Medulla oblongata (tissue), 1 donor: ENCODE data around the gene LIPI.
"Not testable (repeated sequence)": the region's sequence is repeated elsewhere in the genome, so short reads cannot be mapped to it uniquely, and the experiment has no call there.

Experiments
- DNase-seq: peaks from one replicate; pipeline ENCODE4 v3.0.0-alpha.2; 2015; ENCODE audit errors: extremely low spot score

The LIPI gene

DNA sequence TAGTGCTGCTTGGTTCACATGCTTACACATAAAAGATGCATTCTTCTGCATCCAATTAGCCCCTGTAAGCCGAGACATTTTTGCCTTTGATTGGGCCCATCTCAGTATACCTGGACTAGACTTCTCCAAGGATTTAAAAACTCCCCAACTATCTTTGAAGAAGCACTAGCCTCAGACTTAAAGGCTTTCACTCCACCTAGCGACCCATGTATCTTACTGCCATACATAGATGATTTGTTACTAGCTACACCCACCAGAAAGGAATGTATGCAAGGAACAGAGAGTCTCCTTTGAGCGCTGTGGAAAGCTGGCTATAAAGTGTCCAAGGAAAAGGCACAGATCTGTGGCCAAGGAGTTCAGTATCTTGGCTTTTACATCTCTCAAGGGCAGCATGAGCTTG is 91.7 kb downstream of the LIPI start:
- DNase-seq, result no peak

DNA sequence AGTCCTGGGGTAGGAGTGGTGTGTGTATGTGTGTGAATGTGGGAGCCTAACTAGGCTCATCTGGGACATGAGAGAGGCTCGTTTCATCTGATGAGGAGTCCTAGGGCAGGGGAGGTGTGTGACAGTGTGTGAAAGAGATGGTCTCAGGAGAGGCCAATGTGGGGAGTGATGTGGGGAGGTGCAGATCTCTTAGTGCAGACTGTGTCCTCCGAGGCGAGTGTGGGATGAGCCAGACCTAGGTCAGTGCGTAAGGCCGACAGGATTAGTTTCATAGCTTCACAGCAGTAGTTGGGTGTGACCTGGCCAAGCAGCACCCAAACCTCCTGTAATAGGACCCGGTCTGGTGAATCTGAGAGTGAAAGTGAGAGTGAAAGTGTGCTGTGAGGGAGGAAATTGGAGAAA is 94.7 kb downstream of the LIPI start:
- no peak for DNase-seq

GRCh38 chr21:14115646-14116045 is 95.1 kb downstream of the LIPI start:
- DNase-seq, result no peak

GRCh38 chr21:14114251-14114650 is 96.5 kb downstream of the LIPI start:
- DNase-seq, result no peak

GRCh38 chr21:14104564-14104963 is 106.2 kb downstream of the LIPI start:
- not testable (repeated sequence) for DNase-seq

GRCh38 chr21:14099570-14099969 is 111.2 kb downstream of the LIPI start:
- peak; percentile 24 for DNase-seq

- DNase-seq, result no peak
These were observed 112.8 kb downstream of the LIPI start for GRCh38 chr21:14097881-14098499.

DNA sequence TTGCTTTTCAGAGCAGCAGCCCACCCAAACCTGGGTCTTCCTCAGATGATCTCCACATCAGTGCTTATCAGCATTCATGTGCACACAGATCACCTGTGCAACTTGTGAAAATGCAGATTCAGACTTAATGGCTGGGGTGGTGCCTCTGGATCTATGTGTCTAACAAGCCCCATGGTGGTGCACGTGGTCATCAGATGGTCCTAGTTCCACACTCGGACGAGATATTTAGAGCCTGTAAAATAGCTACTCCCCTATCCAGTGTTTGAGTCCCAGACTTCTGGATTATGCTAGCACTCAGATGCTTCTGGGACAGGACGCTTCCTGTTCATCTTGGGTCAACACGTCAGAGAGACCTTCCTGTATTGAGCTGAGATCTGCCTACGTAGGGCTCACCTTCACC is 114.2 kb downstream of the LIPI start:
- DNase-seq, result no peak

- DNase-seq, result no peak
These were observed 114.6 kb downstream of the LIPI start for GRCh38 chr21:14096172-14096571.

GRCh38 chr21:14095056-14095455 is 115.7 kb downstream of the LIPI start:
- DNase-seq, result peak; percentile 66

DNA sequence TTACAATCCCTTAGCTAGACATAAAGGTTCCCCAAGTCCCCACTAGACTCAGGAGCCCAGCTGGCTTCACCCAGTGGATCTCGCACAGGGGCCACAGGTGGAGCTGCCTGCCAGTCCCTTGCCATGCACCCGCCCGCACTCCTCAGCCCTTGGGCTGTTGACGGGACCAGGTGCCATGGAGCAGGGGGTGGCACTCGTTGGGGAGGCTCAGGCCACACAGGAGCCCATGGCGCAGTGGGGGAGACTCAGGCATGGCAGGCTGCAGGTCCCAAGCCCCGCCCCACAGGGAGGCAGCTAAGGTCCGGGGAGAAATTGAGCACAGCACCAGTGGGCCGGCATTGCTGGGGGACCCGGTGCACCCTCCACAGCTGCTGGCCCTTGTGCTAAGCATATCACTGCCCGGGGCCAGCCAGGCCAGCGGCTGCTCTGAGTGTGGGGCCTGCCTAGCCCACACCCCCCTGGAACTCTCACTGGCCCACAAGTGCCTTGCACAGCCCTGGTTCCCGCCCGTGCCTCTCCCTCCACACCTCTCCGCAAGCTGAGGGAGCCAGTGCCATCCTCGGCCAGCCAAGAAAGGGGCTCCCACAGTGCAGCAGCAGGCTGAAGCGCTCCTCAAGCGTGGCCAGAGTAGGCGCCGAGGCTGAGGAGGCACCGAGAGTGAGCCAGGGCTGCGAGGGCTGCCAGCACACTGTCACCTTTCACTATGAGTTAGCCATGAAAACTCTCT is 117.8 kb downstream of the LIPI start:
- DNase-seq, result no peak

DNA sequence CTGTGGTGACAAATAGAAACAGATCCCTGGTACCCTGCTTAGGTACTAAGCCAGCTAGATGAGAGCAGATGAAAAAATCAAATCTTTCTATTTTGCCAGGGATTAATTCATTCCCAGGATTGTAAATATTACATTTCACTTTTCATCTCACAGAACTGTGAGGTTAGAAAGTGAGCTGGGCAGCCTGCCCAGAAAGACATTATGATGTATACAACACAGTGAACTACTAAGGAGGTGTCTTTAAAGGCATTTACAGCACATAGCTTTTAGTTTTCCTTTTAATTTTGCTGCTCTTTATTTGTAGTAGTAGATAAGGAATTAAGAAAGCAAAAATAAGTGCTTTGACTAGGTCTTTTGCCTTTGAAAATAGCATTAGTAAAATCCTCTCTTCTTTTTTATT is 120.6 kb downstream of the LIPI start:
- not testable (repeated sequence) for DNase-seq

DNA sequence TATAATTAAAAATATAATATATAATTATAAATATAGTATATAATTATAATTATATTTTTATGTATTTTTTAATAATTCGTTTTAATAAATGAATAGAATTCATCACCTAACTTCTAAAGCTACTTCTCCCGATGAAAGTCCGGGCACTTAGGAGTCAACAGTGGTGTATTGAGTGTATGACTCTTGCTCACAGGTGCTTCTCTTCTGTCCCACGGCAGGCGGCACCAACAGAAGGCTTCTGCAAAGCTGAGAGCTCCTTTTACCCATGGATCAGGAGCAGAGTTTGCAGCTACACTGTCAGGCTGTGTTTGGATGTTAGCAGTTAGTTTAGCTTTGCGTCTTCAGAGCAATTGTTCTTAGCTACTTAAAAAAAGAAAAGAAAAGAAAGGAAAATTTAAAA is 122.4 kb downstream of the LIPI start:
- DNase-seq, result no peak

DNA sequence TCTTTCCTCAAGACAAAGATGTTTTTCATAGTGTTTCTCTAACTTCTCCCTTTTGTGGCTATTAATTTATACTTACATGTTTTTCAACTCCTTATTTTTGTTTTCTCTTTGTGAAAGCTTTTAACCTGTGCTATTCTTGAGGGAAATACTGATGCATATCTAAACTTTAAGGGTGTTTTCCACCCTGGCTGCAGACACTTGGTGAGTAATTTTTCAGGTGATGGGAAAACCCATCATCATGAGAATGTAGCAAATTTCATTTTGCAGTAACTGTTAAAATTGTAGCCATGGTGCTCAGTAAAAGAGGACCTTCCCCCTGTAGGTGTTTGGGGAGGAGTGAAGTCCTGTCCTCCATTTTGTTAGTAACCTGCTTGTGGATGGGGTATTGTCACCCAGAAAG is 124.2 kb downstream of the LIPI start:
- DNase-seq, result no peak

- no peak for DNase-seq
These were observed 126.1 kb downstream of the LIPI start for GRCh38 chr21:14084701-14085100.

DNA sequence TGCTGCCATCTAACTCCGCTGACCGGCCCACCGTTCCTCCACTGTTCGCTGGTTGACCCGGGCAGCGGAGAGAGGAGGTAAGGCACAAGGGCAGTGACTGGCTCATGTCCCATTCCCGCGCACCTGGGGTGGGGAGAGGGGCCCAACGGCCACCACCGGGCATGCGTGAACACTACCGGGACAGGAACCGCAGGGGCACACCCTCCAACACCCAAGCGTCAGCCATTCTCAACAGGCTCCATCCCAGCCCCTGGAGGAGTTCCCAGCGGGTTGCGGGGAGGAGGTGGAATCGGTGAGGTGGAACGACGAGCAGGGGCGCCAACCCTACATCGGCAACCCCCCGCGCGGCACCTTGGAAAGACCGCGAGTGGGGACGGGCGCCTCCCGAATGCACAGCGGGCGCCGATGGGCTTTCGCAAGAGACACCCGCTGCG is 126.7 kb downstream of the LIPI start:
- DNase-seq, result no peak

DNA sequence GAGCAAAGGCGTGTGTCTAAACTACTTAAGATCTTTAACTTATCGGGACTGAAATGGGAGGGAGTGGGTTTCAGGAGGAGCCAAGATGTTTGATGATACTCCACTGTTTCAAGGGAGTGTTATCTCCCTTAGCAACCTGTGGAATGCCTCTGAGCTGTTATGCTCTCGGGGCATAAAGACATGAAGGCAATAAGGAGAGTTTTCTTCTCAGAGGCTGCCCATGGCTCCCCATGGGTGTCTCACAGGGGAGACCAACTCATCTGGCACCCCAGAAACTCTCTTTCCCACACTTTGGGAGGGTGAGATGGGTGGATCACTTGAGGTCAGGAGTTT is 130.0 kb downstream of the LIPI start:
- DNase-seq, result no peak

- no peak for DNase-seq
These were observed 130.6 kb downstream of the LIPI start for GRCh38 chr21:14080040-14080763.

DNA sequence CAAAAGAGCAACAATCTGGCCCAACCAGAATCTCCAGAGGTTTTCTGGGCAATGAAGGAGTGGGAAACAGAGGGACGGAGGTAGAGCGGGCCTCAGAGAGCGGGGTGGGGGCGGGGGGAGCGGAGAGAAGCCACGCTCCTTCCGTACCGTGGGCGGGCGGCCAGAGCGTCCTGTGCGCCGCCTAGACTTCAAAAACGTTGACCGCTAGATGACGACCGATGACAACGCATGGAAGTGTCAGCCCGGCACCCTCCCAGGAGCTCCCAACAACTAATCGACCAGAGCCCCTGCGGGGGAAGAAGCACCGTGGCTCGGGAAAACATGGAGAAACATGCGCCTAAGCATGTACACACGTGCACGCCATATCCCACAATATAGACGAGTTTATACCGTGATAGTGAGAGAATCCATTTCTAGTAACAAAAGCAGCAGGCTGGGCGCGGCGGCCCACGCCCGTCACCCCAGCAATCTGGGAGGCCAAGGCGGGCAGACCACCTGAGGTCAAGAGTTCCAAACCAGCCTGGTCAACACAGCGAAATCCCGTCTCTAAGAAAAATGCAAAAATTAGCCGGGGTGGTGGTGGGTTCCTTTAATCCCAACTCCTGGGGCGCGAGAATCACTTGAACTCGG is 131.9 kb downstream of the LIPI start:
- no peak for DNase-seq

GRCh38 chr21:14076143-14076806 is 134.5 kb downstream of the LIPI start:
- no peak for DNase-seq

DNA sequence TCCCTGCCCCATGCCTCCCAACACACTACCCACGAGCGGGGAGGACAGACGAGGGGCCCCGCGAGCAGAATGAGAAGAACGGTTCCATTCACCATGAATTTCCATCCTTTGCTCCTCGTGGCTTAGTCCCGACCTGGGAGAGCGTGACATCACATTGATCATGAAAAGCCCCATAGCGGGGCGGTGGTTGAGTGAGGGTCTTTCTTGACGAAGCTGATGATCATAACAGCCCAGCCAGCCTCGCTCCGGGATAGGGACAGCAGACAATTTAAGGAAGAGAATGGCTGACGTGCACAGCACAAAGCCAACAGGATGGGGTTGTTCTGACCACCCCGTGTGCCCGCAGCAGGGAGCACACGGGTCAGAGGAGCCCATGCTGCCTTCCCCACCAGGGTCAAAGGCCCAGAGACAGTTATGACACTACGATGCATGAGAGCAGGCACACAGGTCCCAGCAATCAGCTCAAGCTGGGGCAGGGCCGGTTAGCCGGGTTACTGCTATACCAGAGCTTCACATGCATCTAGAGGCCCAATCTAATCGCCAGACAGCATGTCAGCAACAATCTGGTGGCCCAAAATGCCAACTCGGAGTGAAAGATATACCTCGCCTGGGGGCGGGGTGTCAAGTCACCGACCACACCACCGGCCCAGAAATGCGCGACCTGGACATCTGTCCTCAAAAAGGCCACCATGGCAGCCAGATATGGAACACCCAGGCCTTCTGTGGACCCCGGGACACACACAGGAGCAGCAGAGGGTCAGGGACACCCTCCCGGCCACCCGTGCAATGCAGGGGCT is 135.2 kb downstream of the LIPI start:
- no peak for DNase-seq
